Left renal cortex interstitium (tissue), 4 donors: ENCODE measurements around the gene TEX14. TPM values are rescaled to one million over a fixed set of nuclear protein-coding genes. Genes with fewer than 3 reads are reported as not detected.
"Not testable (repeated sequence)": the region's sequence is repeated elsewhere in the genome, so short reads cannot be mapped to it uniquely, and the experiment has no call there.

Source experiments
- DNase-seq, 4 donors: peaks; one replicate each; pipeline ENCODE4 v3.0.0-alpha.2; 2013; ENCODE audit warnings: low read depth in 4 of 4, low spot score in 2 of 4, missing footprints in 1 of 4
- polyA plus RNA-seq, 4 donors: library from polyadenylated mRNA; unstranded; fragments of 120-200 nt; gene quantifications; one replicate each; pipeline ENCODE4 v1.2.1, GENCODE V29; 2013; ENCODE audit not compliant: insufficient read length in 4 of 4

Gene TEX14
- polyA plus RNA-seq, 4 donors = 0.43 to 1.8 (median 0.55) TPM

DNA sequence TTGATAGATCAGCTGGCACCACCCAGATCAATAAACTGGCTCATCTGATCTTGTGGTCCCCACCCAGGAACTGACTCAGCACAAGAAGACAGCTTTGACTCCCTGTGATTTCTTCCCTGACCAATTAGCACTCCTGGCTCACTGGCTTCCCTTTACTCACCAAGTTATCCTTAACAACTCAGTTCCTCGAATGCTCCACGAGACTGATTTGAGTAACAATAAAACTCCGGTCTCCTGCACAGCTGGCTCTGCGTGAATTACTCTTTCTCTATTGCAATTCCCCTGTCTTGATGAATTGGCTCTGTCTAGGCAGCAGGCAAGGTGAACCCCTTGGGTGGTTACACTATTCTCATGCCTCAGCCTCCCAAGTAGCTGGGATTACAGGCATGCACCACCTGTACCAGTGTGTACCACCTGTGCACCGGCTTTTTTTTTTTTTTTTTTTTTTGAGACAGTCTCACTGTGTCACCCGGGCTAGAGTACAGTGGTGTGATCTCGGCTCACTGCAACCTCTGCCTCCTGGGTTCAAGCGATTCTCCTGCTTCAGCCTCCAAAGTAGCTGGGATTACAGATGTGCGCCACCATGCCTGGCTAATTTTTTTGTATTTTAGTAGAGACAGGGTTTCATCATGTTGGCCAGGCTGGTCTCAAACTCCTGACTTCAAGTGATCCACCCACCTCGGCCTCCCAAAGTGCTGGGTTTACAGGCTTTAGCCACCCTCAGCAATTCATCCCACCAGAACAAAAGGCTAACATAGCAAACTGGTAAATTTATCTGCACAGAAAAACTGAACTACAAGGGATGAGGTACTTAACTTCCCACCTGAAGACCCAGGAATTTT lies 33.7 kb downstream of the TEX14 start:
- DNase-seq = not testable (repeated sequence)

DNA sequence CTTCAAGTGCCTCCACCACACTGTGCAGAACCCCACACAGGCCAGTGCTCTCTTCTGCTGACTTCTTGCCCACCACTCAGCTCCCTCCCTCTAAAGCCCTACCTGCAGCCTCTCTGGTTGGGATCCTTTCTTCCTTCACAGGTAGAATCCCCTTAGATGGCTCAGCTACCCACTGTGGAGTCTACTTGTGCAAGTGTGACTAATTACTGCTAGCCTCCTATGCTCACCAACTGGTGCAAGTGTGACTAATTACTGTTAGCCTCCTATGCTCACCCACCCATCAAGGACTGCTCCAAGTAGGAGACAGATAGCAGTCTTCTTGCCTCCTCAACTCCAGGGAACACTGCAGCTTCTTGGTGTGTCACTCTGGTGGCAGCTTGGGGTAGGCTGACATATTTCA lies 43.6 kb downstream of the TEX14 start:
- no peak for DNase-seq

DNA sequence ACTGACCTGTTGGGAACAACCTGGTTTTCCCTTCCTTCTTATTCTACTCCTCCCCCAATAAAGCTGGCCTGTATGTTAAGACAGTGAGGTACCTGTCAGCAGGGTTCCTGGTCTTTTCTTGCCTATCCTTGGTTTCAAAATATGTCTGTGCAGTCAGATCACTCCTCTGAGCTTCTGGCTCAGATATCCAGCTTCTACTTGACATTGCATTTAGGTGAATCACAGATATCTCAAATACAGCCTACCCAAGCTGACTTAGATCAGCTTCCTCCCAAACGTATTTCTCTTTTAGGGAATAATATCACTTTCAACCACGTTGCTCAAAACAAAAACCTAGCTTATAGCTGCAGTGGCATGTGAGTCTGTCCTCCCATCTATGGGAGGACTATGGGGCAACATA lies 48.7 kb downstream of the TEX14 start:
- DNase-seq = no peak

DNA sequence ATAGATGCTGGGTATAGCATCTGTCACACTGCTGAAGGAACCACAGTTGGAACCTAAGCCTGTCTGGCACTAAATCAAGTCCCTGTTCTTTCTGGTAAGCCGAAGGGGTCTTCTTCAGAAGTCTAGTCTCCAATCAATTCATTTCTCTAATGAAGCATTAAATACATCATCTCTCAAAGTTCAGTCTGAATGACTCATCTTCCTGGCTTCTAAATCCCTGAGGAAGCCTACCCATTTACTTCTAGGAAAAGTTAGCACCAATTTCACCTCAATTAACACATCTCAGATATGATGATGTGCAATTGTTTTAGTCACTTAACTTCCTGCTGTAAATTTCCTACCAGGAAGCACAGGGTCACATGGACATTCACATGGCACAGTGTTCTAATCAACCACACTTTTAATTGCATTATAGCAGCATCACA lies 49.9 kb downstream of the TEX14 start:
- no peak for DNase-seq

DNA sequence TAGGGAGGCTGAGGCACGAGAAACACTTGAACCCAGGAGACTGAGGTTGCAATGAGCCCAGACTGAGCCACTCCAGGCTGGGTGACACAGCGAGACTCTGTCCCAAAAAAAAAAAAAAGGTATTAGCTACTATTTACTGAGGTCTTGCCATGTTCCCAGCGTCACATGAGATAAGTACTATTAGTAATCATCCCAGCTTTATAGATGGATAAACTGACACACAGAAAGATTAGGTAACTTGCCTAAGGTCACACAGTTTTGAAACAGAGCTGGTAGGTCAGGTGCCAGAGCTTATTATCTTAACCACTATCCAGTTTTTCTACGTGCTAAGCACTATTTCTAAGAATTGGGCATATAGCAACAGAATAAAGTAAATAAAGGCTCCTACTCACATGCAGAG lies 51.6 kb downstream of the TEX14 start:
- DNase-seq = no peak

DNA sequence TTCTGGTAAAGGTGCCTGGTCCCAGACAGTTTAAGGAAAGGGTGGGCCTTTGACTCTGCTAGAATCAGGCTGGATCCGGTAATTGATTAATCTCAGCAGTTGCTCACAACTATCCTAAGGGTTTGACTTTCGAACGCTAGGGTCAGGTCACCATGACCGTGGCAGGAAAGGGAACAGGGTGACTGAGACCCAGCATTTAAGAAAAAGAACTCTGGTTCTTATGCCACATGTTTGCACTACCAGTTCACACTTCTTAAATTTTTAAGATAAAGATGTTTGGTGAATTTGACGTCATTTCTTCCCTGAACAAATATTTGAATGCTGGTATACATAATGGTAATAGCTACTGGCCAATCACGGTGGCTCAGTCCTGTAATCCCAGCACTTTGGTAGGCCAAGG lies 52.2 kb downstream of the TEX14 start:
- DNase-seq = no peak

DNA sequence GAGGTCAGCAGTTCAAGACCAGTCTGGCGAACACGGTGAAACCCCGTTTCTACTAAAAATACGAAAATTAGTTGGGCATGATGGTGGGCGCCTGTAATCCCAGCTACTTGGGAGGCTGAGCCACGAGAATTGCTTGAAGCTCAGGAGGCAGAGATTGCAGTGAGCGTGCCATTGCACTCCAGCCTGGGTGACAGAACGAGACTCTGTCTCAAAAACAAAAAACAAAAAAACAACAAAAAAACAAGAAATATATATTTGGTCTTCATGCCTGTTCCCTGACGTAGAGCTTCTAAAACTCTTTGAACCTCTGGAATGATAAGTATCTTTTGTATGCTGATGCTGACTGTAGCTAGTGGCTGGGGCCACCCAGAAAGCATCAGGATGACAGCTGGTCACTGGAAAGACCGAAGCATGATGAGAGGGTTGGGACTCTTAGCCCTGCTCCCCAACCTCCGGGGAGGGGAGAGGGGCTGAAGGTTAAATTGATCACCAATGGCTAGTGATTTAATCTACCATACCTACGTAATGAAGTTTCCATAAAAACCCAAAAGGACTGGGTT lies 54.8 kb downstream of the TEX14 start:
- no peak for DNase-seq

DNA sequence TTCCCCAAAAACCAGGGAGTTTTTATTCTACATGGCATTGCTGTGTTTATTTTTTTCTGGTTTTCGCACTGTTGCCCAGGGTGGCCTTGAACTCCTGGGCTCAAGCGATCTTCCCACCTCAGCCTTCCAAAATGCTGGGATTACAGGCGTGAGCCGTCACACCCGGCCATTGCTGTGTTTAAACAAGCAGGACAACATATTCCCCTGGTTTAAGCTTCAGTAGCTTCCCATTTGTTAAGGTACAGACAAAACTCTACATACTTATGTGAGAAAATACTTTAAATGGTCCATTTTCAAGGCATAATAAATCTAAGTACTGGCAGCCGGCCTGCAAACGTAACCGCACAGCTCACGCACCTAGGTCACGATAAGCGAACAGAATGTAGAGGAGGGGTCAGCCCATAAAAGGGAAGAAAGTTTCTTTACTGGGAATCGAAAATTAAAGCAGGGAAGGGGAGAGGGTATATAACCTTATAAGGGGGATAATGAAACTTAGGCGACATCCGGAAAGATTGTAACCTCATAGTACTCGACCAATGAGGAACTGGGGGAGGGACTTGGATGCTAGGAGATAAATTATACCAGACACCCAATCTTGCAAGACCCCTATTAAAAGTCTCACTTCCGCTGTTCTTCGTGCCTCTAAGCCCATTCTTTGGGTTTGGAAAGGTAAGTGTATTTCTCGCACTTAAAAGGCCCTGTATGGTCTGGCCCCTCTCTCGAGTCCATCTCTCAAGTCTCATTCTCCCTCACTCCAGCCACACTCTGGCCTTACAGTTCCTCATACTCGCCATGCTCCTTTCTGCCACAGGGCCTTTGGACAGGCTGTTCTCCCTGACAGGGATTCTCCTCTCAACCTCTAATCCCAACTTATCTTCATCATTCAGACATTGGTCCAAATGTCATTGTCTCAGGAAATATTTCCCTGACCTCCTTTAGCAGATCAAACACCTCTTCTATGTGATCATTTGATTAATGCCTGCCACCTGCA lies 59.2 kb downstream of the TEX14 start:
- DNase-seq = peak; percentile 15 to 48 (median 34)

DNA sequence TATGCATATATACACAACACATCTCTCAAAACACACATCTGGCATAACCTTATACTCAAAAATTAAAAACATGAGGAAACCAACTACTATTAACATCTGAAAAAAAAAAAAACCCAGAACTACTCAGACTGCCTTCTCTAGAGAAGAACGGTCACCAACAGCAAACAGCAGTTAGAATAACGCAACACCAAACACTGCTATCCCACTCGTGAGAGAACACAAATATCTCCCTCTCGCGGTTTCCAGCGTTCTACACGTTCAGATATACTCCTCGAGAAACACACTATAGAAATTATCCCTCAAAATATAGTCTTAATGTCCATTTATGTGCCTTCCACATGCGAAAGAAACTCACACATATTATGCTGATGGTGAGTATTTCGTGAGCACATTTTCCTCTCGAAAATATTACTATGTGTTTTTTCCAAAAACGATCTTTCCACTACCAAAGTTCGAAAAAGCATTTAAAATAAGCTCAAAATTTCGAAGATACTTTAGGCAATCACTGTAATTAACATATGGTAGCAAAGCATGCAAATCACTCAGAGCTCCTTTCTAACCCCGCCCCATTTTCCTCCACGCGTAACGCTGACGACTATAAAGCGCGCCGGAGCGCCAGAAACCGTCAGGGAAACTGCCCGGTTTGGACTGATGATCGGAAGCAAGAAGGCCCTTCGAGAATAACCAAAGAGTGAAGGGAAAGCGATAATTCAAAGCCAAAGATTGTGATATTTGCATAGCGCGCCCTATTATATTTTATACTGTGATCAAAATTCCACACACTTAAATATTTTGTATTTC lies 60.1 kb downstream of the TEX14 start:
- DNase-seq = peak; percentile 94 to 100 (median 97)

DNA sequence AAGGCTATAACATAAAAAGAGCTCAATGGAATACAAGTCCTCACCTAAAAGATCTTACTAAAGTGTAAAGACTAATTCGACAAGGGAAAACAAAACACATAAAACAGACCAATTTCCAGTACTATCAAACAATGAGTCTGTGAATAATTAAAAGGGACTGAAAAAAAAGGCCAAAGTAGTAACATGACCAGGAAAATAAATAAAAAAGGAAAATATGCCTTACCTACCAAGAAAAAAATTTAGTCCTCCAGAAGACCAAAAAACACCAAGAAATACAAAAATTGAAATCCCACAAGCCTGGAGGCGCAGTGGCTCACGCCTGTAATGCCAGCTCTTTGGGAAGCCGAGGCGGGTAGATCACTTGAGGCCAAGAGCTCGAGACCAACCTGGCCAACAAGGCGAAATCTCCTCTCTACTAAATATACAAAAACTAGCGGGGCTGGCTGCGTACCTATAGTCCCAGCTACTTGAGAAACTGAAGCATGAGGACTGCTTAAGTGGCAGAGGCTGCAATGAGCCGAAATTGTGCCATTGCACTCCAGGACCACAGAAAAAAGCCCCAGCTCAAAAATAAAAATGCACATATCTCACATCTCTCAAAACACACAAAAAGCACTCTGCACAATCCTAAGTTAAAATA lies 60.8 kb downstream of the TEX14 start:
- peak in 1 of 4 donors; percentile 32 for DNase-seq

DNA sequence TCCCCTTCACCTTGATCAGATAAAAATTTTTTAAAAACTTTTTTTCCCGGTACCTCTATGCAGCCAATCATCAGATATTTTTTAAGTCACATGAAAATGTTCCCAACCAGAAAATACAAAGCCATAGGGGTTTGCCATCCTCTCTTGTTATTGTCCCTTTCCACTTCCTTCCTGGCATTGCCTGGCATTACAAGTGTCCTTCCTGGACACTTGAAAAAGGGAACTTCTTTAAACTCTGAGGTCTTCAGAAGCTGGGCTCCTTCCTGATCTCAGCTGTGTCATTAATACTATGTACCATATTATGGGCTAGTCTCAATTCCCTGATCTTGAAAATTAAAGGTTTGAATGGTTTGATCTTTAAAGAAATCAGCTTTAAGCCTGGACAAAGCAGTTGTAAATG lies 64.9 kb downstream of the TEX14 start:
- DNase-seq = no peak

DNA sequence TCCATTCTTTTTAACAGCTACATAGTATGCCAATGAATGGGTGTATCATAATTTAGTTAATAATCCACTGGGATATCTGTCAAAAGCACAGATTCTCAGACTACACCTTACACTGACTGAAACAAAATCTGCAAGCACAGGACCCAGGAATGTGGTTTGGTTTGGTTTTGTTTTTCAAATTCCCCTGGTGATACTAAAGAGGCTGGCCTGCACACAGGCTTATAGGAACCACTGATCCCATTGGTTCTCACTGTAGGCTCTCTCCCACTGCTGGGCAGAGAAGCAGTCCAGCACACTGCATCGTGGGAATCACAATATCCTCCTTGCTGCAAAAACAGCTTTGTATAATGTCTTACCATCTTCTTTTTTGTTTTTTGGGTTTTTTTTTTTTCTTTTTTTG lies 67.1 kb downstream of the TEX14 start:
- no peak for DNase-seq

DNA sequence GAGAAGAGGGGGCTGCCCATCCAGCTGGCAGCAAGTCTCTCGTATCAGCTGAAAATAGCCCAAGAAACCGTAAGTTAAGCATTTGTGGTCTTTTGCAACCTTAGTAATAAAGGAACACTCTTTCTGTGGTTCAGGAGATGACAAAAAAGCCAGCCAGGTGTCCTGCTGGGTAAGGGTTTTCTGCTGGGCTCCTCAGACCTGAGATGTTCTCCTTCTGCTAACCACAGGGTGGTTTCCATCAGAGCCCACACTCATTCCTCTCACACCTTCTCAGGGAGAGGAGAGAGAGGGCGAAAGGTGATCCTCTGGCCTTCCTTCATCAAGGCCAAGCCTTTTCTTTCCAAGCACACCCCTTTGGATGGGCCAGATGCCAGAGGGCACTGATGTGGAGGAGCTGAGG lies 70.7 kb downstream of the TEX14 start:
- DNase-seq = no peak

DNA sequence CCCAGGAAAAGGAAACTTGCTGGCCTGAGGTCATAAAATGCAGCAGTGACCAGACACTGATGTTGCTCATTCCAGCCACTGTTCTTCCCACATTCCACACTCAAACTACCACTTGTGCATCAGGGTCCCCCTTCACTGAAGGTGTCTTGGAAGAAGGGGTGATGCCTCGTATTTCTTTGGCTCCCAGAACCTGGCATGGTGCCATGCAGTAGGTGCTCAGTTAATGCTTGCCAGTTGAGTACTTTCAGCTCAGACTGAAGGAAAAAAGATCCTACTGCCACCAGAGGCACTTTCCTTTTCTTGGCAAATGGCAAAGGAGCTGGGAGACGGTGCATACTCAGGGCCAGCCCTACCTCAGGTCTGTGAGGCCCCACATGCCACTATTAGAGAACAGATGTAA lies 73.5 kb downstream of the TEX14 start:
- no peak for DNase-seq

DNA sequence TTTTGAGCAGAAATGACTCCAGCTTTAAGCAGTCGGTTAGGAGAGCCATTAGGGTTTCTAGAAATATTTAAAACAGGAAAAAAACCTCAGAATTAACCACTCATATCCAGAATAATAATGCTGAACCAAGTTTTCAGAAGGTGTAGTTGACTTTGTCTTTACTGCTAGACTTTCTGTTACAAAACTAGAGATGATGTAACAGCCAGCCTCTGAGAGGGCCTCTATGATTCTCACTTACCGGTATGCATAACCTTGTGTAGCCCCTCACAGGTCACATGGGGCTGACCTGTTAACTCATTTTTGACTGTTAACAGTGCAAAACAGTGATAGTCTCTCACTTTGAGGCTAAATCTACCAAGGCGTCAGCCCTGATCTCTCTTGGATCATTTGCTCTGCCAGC lies 74.3 kb downstream of the TEX14 start:
- no peak for DNase-seq

DNA sequence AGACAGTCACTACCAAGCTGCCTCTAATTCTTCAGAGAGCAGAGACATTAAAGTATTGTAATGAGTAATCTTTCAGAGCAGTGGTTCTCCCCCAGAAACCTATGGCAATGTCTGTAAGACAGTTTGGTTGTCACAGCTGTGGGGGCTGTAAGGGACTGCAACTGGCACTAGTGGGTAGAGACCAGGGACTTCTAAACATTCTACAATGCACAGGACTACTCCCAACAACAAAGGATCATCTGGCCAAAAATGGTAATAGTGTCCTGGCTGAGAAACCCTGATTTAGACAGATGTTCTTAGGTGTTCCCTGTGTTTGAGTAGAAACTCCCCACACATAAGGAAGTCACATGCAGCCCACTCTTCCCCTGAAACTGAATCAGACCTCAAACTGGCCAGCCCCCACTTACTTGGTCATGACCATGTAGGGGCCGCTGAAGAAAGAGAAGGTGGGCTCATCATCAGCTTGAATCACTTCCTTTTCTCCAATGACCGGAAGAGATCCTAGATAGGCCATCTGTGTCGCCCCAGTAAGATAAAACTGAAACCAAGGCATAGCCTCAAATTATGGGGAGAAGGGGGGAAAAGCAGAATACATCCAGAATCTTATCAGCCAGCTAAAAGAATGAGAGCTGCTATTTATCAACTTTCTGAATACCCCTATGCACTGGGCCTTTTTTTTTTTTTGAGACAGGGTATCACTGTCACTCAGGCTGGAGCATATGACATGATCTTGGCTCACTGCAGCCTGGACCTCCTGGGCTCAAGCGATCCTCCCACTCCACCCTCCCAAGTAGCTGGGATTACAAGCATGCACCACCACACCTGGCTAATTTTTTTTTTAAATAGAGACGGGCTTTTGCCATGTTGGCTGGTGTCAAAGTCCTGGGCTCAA lies 75.8 kb downstream of the TEX14 start:
- no peak for DNase-seq

DNA sequence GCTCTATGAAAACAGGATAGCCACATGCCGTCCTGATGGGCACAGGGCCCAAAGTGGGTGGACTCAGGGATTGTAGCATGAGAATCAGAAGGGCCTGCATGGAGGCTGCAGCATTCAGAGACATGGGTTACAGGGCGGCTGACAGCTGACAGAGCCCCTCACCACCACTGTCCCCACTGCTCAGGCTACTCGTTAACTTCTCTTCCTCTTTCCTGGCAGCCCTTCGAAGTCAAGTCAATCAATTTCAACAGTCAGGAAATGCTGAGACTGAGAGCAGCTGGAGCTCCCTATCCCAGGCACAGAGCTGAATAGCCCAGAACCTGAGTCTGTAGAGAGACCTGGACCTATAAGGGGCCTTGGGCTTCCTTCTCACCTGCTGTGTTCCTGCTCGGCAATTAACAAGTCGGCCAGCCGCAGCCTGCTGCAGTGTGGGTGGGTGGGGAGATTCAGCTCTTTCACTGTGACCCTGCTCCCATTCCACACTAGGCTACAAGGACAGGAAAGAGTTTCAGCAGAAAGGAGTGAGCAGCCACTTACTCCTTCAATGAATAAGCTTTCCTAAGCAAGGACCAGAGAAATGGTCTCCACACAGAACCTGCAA lies 76.9 kb downstream of the TEX14 start:
- DNase-seq = no peak

DNA sequence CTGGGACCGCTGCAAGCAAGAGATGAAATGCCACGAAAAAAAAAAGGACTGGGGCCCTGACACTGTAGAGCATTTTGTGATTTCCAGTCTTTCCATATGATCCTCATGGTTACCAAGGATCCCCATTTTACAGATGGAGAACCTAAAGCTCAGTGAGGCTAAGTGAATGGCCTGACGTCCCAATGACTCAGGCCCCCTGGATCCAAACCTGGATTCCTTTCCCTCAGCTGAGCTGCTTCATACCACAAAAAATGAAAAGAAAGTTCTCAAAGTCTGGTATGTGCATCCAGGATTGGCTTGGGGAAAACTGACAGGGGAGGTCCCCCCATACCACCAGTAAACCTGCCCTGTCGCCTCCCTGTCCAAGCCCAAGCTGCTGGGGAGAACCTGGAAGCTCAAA lies 80.5 kb downstream of the TEX14 start:
- DNase-seq = no peak
